Measurements from ENCODE around the gene ZNF423.

ZNF423 gene

DNA sequence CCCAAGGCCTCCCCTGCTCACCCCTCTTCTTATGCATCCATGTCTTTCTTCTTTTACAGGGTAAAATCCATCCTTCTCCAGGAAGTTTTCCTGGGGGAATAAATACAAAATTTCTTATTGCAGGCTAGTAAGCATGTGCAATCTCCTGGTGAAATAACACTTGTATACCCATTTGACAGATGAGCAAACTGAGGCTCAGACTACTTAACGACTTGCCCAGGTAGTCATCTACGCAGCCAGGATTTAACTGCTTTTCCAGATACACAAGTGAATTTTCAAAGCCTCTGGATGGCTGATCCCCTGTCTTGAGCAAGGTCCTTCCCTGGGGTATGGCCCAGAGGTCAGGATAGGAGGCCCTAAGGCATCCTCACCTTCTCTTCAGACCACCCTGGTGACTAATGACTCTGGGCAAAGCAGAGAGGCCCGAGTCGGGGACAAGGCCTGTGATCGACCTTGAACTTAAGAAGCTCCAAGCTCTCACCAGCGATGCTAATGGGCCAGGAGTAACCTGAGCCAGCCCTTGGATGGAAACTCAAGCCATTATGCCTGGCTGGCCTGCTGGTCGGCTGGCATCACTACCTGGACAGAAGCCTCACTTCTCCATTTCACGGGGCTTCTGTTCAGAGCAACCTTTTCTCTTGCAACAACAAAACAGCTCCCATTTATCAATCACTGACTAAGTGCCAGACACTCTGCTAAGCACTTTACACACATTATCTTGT is 33.1 kb downstream of the ZNF423 start:
- DNase-seq, result no peak

DNA sequence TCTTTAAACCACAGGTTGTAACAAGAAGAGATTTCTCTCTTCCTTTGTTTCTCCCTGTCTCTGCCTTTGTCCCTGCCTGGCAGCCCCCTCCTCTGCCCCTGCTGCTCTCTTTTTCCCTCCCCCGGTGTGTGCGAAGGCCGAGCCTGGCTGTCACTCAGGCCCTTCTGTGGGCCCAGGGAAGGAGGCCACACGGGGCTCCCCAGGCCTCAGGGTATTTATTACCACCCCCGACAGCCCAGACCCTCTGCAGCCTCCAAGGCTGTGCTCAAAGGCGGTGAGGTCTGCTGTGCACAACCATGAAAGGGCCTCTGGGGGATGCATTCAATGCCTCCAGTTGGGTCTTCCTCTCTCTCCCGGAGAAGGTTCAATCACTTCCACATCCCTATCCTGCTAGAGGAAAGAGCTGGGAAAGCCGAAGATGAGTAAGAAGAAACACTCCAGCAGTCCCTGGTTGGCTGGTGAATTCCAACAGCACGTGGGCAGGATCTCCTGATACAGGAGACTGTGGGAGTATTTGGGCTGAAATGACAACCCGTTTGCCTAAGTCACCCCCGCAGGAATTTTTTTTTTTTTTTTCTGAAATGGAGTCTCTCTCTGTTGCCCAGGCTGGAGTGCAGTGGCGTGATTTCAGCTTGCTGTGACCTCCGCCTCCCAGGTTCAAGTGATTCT is 34.2 kb downstream of the ZNF423 start:
- DNase-seq, result no peak

DNA sequence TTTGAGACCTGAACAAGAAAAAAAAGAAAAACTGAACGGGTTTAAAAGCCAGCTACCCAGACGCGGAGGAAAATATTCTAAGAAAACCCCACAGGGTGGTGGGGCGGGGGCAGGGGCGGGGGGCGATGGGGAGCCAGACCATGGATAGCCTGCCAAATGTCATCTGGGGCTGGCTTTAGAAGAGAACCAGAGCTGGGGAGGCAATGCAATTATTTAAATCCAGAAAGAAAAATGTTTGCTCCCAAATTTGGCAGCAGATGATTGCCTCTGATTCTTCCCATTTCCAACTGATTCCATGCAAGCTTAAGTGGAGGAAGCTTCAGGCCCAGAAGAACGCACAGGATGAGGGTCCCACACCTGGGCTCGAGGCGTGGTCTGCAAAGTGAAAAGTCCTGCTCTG is 34.8 kb downstream of the ZNF423 start:
- no peak for DNase-seq

DNA sequence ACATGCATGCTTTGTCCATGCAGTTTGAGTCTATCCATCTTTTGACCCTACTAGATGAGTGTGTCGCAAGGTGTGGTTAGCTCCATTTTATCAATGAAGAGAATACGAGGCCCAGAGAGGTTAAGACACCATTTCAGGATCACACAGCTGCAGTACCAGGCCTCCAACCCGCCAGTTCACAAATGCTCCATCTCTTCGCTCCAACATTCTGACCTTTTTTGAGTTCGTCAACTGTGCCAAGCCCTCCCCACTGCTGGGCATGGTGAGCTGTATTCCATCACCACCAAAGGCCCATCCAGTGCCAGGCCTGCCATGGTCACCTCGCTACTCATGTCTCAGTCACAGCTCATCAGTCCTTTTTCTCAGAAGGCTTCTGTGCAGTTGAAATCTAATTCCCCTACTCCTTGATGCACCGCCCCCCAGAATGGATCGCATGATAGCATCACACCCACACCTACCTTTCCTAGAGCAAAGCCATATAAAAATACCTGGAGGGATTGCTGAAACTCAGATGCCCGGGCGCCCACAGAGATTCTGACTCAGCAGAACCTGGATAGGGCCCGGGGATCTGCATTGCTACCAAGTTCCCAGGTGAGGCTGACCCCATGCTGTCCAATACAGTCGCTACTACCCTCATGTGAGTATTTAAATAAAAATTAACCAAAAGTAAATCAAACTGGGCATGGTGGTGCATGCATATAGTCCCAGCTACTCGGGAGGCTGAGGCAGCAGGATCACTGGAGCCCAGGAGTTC is 38.0 kb downstream of the ZNF423 start:
- DNase-seq, result no peak

DNA sequence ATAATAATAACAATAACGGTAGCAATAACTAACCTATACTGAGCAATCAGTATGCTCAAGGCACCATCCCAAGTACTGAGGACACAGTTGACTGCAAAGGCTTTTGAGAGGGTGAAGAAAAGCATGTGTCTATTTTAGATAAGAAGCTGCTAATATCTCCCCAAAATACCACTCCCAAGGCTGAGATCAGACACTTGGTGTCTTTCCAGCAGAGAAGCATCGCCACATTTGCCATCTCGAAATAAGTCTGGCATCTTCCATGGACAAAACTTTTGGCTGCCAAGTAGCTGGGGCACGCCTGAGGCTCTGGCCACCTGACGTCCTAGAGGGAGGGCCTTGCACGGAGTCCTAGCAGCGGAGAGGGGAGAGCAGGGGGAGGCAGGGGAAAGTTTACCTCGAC is 39.0 kb downstream of the ZNF423 start:
- DNase-seq, result no peak

DNA sequence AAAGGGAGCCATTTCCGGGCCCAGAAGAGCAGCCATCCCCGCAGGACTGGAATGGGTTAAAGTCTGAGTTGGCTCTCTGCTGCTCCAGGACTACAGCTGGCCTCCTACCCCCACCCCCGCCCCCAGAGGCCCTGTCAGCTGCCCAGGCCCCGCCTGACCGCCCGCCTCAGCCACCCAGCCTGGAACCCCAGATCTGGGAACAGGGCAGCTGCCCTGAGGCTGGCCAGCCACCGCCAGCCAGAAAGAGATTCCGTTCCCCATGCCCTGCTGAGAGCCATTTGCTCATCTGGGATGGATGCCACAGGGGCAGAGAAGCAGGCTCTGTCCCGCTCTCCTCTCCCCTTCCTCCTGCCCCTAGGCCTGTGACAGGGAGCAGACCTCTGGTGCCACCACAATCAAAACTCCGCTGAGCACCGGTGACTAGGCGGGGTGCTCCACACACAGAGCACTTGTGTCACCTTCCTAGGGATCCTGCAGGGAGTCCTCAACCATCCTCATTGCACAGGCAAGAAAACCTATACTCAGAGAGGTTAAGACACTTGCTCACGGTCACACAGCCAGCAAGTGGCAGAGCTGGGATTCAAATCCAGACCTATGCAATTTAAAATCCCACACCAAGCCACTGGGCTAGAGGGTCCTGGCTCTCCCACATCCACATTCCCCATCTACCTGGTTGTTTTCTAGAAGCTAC is 44.1 kb downstream of the ZNF423 start:
- no peak for DNase-seq

DNA sequence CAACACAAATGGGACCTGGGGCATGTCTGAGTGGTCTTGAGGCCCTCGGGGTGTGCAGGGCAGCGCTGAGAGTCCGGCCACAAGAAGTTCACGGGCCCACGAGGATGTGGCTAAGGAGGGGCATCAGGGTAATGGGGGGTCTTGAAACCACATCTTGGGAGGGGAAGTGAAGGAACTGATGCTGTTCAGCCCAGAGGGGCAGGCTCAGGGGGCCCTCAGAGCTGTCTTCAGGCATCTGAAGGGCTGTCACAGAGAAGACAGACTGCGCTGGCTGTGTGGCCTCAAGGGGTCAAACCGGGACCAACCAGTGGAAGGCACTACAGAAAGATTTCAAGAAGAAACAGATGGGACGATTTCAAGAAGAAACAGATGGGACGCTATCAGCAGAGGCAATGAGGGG is 45.1 kb downstream of the ZNF423 start:
- no peak for DNase-seq

DNA sequence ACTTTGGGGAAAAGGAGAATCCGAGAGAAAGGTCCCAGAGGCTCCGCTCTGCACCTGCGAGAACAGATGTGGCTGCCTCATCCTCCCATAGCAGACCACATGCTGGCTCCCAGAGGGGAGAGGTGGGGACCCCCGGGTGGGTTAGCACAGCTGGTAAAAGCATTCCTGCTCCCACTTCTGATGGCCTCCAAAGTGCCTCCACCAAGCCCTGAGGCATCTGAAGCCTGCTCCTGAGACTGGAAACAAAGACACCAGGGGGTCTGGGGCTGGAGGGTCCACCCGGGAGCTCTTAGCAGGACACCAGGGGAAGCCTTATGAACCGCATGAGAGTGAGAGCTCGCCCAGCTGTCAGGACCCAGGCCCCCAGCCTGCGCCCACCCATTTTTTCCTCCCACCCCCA is 46.4 kb downstream of the ZNF423 start:
- DNase-seq, result no peak

DNA sequence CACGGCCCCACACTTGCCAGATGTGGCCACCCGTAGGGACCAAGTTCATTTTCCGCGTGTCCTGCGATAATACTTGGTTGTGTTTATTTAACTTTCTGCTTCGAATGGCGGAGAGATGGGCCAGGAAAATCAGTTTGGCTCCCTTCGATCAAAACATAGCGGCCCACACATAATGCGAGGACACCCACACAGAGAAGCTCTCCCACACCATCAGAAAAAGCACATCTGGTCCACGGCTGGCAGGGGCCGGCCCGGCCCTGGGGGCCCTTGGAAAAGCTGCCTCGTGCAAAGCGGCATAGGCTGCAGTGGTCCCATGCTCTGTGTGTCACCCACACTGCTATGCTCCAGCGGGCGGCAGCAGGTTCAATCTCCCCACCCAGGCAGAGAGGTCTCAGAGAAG is 46.9 kb downstream of the ZNF423 start:
- DNase-seq, result no peak

DNA sequence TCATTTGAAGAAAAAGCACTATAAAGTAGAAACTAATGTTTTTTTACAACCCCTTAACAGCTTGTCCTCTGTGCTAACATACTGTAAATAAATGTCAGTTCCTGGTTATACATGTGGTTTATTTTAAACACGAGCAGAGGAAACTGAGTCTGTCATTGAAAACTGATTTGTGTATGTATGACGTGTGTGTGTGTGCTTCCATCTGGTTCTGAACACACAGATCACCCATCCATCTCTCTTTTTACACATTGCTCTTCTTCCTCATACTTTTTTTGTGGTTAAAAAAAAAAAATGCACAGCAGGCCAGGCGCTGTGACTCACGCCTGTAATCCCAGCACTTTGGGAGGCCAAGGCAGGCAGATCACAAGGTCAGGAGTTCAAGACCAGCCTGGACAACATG is 49.5 kb downstream of the ZNF423 start:
- no peak for DNase-seq

DNA sequence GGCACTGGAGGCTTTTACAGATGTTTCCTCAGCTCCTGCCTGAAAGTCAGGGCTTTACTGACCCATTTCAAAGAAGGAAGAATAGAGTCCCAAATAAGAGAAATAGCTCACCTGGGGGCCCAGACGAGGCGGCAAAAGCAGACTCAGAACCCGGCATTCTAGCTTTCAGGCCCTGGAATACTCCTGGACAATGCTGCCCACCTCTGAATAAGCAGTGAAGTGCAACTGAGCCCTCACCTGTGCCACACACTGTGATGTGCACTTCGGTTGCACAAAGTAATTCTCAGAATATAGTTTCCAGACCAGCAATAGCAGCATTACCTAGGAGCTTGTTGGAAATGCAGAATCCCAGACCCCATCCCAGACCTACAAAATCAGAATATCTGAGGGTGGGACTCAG is 54.6 kb downstream of the ZNF423 start:
- DNase-seq, result no peak

DNA sequence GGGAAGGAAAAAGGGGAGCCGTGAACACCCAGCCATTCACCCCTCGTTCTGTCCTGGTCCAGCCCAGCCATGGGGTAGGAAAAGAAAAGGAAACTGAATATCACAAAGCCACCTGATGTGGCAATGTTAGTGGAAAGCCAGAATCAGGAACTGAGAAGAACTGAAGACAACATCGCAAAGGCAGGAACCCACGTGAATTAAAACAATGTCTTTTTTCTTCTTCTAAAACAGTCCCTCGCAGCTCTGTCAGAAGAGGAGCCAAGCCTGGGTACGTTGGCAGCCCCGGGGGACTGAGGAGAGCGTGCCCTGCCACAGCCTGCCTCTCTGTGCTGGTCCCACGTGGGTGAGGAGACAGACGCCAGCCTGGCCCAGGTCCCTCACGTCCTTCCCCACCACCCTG is 55.0 kb downstream of the ZNF423 start:
- no peak for DNase-seq

DNA sequence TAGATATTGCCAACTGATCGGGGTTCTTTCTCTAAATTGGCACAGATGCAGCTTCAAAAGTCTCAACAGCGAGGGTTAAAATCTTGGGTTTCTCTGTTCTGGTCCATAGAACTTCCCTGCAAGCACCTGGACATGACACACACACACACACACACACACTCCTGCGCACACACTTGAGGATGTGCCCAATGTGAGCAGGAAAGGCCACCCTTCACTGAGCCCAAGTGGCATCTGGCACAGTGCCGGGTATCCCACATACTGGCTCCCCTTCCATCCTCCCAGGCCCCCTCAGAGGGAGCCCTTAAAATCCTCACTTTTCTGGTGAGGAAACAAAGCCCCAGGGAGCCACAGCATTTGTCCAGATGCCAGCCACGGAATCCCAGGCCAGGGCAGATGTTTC is 55.5 kb downstream of the ZNF423 start:
- DNase-seq, result no peak

DNA sequence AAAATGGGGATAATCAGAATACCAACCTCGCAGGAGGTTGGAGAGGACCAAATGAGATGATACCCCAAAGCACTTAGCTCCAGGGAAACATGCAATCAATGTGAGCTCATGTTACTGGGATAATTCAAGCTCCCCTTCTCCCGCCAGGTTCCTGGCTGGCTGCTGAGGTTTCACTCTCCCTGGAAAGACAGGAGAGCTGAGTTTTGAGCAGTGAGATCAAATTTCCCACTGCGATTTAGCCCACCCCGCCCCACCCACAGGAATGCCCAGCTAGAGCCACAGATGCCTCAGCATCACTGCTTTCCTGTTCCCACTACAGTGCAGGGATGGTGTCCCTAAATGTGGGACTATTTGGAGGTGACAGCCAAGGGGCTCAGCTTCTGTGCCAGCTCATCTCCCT is 56.7 kb downstream of the ZNF423 start:
- no peak for DNase-seq

DNA sequence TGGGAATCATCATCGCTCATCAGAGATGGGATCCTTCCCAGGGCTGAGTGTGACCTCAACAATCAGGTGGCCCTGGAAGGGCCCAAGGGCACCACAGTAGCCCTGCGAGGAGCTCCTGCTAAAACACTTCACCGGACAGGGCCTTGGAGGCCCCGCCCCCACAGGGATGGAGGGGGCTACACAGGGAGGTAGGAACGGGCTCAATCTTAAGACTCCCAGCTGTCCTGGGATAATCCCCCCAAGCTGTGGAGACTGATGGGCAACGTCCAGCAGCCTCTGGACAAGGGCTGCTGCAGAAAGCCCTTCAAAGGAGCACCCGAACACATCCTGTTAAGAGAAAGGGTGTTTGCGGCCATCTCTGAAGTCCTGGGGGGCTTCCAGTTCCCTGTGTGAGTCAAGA is 60.4 kb downstream of the ZNF423 start:
- DNase-seq, result no peak

DNA sequence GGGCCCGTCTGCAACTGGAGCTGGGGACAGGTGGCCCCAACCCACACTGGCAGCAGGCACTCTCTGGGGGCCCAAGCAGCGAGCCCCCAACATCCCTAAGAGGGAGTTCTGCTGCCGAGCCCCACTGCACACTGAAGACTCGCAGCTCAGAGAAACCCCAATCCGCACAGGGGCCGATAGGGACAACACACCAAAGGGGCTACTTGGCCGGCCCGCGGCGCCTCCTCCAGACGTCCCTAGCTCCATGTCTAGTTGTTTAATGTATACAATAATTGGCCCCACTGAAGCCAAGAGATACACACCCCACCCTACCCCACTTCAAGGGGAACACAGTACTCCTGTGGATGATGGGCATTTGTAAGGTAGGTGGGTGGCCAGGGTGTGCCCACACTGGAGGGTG is 62.7 kb downstream of the ZNF423 start:
- DNase-seq, result no peak

DNA sequence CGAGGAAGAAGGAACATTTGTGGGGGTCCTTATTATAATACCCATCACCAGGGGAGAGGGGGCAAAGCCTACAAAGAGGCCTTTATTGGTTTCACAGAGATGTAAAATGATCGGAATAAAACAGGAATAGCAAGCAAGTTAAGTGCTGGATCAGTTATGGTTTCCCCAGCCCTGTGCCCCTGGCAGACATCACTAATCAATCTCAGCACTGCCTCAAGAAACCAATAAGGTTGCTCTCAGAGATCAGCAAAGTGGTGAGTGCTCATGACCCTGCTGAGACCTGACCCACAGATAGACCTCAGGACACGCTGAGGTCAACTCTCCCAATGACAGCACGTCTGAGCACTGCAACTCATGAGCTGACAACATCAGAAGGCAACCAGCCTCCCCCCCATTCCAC is 66.3 kb downstream of the ZNF423 start:
- no peak for DNase-seq

DNA sequence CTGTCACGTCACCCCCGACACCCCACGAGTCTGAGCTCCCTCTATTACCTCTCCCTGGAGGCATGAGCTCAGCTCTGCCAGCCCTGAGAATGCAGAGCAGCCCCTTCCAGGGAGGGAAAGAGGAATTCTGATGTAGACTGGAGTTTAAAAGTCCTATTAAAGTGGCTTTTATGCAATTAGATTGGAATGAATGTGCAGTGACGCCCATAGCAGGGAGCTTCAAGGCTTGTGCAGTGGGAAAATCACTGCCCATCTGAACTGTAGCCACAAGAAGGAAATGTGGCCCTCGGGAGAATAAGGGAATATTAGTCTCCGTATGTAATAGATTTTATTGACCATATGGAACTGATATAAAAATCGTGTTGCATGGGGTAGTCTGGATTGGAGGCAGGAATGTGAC is 66.9 kb downstream of the ZNF423 start:
- no peak for DNase-seq

DNA sequence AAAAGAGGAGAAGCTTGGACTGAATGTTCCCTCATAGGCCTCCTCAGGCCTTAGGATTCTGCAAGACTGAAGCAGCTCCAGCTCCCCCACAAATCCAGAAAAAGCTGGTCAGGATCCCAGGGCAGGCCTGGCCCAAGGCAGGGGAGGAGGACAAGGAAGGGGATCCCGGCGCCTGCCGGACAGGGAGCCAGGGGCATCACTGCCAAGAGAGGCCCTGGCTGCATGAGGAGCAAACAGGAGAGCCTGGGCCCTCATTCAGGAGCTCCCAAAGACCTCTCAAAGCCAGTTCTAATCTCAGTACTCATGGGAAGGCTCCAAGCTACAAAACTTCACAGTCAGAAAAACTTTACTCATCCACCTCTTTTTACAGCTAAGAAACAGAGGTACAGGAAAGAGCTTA is 67.3 kb downstream of the ZNF423 start:
- no peak for DNase-seq

DNA sequence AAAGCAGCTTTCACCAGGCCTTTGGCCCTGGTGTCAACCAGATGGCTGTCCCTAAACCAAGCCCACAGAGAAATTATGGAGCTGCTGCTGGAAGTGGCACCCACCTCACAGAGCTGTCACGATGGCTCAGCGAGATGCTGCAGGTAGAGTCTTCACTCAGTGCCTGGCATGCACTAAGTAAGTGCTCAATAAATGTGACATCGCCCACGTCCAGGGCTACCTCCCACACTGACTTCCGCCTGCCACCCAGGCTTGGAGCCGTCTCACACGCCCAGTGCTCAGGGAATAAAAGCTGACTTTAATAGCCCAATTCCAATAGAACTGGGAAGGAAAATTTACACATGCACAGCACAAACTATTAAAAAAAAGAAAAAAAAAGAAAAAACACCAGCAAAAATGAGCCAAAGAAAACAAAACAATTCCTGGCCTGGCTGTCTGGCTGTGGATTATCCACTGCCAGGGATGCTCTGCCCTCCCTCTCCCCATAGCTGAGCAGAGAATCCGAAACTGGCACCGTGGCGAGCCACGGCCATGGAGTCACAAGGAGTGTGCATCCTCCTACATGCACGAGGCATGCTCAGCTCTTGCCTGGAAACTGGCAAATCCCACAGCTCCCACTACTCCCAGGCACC is 68.9 kb downstream of the ZNF423 start:
- DNase-seq, result no peak

DNA sequence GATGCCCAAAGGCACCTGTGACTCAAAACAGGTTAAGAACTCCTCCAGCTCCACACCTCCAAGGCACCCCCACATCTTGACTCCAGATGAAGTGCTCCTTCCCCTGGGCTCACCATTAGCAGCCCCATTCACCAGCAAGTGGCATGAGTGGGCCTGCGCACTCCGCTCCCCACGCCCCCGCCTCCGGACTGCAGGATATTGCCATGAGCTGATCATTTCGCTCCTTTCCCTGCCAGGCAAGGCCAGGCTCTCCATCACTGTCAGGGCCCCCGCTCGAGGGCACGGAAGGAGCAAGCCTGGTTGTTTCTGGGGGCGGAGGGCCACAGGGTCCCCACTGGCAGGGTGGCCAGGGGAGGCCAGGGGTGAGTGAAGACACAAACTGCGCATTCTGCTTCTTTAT is 69.9 kb downstream of the ZNF423 start:
- no peak for DNase-seq

DNA sequence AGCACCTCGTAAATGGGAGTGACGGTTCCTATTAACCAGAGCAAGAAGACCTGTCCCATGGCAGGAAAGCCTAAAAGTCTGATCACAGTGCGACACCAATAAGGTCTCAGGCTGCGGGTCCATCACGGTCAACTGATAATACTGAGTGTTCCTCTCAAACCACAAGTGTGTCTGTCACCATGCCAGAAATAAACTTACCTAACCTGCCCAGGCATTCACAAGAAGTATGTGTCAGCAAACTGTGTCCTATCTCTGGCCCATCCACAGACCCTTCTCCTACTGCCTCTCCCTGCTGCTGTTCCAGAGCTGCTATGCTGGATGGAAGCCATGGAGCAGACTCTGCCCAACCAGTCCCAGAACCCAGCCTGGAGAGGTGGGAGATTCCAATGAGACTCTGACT is 73.5 kb downstream of the ZNF423 start:
- DNase-seq, result no peak

DNA sequence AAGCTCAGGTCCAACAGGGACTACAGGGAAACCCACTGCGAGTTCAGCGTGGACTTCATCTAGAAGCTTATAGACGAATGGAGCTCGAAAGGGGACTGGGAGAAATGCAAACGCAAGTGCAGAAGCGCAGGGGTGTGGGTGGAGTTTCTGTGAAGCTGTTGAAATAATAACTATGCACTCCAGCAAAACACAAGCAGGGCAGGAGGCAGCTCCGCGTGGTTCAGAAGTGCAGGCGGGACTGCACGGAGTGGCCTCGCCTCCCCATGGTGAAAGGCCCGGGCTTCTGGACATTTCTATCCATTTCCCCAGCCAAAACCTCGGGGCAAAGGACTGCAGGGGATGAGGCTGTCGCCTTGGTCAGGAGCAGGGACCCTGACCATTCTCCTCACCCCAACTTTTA is 74.5 kb downstream of the ZNF423 start:
- no peak for DNase-seq
